ENCODE measurements around the gene CCDC13.

Gene CCDC13

DNA sequence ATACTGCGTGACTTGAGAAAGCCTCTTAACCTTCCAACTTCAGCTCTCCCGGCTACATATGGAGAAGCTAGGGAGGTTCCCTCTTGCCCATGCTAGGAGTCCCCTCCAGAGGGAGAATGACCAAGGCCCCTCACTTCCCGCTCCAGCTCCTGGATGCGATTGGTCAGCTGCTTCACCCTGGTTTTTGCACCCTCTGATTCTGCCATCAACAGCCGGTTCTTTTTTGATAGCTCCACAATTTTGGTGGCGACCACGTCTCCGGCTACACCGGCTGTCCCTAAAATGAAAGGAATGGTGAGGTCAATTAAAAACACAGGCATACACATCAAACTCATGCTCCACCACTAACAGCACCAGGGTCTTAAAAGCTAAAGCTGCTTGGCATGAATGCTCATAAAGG, 20.6 kb downstream of the CCDC13 start:
- DNase-seq = no peak

DNA sequence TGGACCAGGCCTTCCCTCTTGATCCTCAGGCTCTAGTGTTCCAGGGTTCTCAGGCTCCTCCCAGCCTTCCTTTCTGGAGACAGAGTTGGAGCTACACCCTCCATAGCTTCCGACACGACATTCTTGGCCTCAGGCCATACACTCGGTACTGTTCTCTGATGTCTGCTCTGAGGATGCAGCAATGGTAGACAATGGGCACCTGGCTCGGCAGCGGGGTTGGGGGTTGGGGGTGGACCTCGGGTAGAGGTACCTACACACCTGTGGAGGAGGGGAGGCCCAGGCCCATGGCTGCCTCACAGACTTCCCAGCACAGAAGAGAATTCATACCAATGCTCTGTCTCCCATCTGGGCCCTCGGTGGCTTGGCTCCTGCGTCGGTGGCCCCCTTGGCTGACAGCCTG, 21.4 kb downstream of the CCDC13 start:
- DNase-seq = no peak

DNA sequence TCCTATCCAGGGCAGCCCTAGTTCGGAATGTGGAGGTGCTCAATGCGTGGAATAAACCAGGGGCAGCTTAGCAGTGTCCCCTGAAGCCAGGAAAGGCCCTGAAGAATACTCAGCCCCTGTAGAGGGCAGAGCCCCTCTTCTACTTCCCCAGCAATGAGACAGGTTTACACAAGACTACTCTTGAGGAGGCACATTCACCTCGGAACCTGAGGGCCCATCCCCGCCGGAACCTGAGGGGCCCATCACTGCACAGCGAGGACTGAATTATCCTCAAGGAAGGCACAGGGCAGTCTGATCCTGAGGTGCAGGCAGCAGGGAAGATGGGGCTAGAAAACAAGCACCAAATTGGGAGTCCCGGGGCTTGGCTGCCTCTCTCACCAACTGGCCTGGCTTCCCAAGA, 22.2 kb downstream of the CCDC13 start:
- DNase-seq = no peak

DNA sequence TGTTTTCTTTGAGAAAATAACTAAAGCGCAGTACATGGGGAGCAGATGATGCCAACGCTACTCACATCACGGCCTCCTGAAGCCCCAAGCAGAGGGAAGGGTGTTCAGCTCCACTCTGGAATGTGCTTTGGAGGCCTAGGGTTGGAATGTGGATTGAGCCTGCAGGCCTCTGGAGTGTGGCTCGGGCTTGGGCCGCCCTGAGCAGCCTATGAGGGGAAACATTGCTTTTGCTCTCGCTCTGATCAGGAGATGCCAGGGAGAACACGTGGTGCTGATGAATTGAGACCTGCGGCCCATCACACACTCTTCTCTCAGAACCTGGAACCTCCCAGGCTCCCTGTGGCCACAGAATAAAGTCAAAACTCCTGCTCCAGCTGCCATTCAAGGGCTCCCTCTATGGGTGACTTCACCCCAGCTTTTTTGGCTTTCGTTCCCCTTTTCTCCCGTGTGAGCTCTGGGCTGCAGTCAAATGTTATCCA, 23.3 kb downstream of the CCDC13 start:
- no peak for DNase-seq

DNA sequence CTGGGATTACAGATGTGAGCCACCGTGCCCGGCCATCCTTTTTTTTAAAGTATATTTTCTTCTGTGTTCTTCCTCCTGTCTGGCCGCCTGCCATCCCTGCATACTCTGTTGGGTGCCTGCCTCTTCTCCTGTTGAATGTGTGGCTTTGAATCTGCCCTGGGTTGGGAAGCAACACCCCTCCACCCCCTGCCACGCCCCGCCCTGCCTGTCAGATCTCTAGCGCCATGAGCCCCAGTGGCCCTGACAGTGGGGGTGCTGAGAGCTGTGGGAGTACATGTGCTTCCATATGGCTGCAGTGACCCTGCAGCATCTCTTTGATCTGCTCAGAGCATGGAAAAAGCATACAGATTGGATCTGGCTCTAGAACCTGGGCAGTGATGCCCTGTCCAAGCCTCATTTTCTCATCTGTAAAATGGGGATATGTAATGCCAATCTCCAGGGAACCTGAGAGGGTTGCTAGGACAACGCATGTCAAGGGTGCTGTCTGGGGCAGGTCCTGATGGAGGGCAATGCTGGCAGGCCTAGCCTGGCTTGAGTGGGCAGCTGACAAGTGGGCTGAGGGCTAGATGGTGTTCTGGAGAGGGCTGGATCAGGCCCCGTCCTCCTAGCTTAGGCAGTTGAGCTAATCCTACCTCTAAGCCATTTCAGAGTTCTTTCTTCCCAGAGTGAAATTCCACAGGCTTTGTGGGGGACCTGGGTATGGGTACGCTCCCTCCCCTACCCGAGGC, 23.9 kb downstream of the CCDC13 start:
- no peak for DNase-seq

DNA sequence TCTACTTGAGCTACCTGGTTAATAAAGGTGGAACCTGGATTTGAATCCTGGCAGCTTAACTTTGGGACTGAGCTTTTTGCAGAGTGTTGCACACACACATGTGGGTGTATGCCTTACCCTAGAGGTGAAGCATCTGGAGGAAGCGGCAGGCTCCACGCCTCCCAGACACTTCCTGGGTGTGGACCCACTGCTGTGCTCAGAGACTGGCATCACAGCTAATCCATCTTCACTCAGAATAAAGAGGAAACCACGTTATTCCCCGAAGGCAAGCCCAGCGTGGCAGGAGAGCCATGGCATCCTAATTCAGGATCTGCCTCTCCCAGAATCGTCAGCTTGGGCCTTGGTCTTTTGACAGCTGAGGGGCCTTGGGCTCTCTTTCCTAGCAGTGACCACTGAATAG, 25.5 kb downstream of the CCDC13 start:
- peak; percentile 32 for DNase-seq

DNA sequence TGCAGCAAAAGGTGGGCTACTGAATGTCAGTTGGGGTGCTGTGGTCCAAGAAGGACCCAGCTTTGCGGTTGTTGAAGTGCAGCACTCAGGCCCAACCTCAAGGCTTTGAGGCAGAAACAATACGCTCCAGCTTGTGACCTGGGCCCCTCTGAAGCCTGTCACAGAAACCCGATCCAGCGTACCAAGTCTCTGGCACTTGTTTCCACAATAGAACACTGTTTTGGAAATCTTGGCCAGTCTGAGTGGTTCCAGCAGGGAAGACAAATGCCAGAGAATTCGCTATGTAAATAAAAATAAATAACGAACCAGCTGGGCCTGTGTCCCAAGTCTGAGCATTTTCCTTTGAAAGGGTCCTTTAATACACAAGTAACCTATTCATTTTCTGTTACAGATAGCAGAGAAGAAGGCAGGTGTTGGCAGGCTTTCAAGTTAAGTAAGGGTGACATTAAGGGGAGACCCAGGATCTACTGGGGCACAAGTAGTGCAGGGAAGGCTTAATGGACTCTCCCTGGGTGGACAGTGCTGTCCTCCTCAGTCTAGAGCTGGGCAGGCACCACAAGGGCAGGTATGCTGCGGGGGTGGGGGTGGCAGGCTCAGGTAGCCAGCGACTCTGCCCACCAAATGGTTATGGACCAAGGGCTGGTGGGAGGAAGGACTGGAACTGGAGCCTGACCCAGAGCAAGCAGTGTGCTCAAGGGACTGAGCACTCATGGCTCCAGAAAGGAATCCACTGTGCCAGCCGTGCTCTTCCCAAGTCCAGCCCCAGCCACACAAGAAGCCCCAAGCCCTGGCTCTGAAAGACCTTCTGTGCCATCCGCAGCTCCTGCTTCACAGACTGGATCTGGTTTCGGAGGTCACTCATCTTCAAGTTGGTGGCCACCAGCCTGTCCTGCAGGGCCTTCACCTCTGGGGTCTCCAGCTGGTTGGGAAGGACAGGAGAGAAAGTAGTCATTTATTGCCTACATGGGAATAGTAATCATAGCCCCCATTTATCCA, 26.3 kb downstream of the CCDC13 start:
- DNase-seq = no peak

DNA sequence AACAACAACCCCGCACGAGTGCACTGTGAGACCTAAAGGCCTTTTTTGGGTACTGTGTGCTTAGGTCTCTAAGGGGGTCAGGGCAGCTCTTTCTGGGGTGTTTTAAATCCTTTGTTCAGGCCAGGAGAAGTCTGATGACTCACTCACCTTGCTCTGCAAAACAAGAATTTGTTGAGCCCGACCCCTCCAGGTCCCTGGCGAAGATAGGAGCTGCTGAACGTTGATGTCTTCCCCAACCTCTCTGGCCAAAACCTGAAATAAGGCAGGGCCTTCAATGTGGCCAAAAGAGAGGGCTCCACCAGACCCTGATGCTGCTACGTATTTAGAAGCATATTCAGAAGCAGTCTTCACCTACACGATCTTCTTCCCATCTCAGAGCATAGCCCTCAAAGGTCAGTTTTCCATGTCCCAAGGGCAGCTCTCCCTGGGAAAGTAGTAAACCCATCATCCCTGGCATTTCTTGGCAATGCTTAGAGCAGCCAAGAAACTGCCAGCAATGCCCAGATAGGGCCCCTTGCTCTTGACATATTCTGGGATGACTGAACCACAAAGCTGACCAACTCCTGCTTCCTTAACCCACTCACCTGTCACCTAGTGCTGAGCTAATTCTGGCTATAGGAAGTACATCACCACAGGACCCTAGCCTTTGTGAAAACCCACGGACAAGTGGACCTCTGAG, 27.1 kb downstream of the CCDC13 start:
- no peak for DNase-seq

DNA sequence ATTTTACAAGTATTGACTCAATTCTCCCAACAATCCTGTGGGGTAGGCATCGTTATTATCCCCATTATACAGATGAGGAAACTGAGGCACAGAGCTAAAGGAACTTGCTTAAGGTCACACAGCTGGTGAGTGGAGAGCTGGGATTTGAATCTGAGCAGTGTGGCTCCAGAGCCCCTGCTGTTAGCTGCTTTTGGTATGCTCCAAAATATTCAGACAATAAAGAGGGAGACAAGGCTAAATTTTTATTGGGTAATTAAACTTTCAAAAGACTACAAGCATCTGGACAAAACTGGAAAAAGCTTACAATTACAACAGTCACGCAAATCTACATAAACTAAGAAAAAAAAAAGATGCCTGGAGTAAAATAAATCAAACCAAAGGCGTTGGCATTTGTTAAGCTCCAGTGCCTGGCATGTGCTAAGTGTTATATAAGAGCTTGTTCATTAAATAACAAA, 27.7 kb downstream of the CCDC13 start:
- DNase-seq = no peak

DNA sequence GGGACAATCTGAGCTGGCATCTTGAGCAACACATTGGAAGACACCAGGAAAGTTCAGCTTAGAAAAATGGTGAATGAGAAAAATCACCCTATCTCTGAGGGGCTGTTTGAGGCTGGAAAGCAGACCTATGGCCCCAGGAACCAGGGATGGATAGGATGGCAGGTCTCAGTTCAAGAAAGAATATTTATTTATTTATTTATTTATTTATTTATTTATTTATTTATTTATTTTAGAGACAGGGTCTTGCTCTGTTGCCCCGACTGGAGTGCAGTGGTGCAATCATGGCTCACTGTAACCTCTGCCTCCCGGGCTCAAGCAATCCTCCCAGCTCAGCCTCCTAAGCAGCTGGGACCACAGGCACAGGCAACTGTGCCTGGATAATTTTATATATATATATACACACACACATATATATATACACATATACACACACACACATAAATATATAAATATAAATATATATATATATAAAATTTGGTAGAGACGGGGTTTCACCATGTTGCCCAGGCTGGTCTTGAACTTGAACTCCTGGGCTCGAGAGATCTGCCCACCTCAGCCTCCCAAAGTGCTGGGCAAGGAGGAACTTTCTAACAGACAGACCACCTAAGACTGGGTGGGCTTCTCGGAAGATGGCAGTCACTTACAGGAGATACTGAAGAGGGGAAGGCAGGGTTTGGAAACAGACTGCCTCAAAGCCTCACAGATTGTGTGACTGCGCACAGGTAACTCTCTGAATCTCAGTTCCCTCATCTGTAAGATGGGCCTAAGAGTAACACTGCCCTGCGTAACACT, 29.7 kb downstream of the CCDC13 start:
- DNase-seq = no peak

DNA sequence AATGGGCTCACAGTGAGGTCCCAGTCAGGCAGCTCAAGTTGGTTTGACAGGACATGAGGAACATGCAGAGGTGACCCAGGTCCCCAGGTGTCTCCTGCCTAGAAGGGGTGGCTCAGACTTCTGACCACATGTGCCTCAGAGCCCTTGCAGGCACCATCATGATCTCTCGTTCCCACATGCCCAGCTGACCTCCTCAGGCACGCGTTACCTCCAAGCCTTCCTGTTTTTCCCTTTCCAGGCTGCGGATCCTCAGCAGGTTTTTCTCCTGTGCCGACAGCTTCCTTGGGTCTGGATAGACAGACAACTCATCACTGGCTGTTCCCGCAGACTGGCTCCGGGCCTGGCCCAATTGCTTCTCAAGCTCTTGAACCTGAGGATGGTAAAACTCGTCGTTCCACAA, 30.4 kb downstream of the CCDC13 start:
- no peak for DNase-seq

DNA sequence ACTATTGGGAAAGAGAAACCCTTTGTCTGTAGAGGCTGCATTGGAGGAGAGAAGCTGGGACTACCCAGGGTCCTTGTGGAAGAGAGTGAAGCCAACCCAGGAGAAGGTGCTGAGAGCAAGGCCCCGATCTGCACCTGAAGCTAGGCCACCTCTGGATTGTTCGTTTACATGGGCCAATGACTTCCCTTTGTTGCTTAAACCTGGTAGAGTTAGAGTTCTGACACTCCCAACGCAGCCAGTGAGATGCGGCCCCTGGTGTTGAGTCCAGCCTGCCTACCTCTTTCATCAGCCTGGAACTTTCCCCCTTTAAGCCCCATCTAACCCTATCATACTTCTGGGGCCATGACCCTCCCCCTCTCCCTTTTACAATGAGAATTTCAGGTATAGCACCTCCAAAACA, 30.8 kb downstream of the CCDC13 start:
- no peak for DNase-seq

DNA sequence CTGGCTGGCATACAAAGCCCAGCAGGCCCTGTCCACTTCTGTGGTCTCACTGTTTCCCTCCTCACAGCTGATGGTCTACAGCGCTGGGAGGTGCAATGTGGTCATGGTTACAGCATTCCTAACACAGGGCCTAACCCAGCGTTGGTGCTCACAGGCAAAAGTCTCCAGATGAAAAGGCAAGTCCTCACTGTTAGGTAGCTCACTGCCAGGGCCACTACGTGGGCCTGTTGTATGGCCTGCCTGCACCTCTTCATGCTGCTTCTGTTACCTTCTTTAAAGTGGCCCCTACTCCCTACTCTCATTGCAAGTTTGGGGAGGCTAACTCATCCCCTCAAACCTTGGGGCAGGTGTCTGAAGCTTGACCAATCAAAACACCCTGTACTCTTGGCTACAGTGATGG, 31.3 kb downstream of the CCDC13 start:
- DNase-seq = no peak

DNA sequence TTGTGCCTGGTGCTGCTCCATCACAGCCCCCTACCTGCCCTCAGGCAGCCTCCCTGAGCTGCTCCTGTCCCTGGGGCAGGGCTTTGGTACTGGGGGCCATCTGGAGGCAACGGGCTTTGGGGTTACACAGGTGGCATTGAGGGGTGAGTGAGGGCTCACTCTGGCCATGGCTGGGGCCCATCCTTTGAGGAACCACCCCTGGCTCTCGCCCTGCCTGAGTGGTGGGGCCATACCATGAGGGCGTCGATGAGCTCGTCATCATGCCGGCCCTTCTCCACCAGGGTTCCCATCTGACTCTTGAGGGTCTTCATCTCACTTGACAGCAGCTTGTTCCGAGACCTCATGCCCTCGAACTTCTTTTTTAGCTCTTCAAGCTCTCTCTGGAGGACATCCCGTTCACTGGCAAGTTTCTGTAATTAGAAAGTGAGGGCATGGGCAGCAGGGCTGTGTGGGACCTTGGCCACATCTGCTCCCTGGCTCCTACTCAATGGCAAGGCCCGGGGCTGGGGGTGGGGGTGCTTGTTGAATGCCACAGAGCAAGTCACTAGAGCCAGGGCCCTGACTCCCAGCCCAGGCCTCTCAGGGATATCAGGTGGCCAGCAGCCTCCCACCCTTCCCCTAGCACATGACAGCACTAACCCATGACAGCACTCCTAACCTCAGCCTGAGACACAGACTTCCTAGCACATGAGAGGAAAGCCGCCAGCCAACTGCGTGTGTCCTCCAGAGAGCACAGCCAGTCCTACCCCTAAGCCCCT, 33.5 kb downstream of the CCDC13 start:
- DNase-seq = no peak

DNA sequence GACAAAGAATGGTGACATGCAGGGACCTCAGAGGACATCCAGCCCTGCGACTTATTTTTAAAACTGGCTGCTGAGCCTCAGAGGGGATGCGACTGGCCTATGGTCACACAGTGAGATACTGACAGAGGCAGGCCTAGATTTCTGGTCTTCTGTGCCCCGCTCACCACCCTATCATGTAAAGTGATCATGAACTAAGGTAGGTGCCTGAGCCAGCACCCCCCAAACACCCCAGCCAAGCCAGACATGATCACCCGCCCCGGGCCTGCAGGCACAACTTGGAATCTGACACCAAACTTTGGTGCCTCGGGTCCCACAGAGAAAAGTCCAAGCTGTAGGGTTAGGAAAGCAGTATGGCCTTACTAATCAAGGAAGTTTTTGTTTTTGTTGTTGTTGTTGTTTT, 36.5 kb downstream of the CCDC13 start:
- DNase-seq = no peak

DNA sequence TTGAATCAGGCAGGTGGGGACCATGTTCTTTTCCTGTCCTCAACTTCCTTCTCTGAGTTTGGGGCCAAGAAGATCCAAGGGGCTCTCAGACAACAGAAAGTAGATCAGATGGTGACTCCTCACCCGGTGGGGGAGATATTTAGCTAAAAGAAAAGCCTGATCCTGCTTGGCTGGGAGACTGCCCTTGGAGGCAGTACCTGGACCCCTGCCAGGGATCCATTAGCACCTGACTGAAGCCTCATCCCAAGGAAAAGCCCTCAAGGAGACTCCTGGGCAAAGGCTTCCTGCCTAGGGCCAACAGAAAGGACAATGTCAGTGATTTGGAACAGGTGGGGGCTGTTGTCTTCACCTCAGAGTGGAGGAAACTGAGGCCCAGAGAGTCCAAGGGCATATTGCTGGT, 37.0 kb downstream of the CCDC13 start:
- DNase-seq = no peak

DNA sequence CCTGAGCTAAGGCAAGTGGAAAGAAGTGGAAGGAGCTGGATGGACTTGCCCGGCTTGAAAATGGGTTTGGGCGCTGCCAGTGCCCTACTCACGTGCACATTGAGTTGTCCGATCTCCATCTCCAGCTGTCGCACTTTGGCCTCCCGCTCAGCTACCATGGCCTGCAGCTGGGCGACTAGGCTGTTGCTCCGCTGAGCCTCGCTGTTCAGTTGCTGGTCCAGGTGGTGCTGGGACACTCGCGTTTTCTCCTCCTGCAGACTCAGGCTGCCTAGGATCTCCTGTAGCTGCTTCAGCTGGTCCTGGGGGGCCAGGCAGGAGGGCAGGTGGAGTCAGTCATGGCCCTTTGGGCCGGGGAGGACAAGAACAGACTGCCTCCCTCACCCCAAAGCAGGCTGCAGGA, 37.4 kb downstream of the CCDC13 start:
- no peak for DNase-seq

DNA sequence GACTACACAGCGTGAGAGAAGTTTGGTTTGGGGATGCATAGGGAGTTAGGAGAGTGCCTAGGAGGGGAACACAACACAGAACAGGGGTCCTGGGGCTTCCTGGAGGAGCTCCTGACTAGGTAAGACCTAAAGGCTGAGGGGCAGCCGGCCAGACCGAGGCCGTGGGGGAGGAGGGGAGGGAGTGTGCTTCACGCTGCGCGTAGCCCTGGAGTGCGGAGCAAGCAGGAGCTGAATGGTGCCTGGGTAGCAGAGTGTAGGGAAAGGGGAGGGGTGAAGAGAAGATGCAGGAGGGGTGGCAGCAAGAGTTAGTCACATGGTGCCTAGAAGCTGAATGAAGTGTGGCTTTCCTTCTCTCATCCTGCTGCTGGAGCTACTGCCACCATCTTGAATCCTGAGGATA, 38.0 kb downstream of the CCDC13 start:
- DNase-seq = no peak

DNA sequence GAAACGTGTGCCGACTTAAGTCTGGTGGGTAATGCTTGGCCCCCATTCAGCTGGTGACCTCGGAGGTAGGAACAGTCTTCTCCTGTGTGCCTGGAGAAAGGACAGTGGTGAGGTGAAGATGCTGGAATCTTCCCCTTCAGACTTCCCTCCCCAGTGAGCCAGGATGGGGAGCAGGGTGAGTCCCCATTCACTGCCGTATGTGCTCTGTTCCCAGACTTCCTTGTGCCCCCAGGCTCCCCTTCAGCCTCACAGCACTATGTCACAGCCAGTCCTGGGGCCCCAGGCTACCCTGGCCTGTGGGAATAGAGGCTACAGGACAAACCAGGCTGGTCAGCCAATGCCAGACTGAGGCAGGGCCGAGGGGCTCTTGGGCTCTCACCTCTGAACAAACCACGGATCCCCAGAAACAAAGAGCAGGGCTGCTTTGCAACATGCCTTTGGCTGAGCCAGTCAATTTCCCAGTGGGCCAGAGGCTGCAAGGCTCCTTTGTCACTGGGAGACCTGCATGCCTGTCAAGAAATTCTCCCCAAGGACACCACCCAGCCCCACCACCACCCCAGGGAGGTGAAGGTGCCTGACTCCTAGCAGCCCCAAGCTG, 38.7 kb downstream of the CCDC13 start:
- no peak for DNase-seq

DNA sequence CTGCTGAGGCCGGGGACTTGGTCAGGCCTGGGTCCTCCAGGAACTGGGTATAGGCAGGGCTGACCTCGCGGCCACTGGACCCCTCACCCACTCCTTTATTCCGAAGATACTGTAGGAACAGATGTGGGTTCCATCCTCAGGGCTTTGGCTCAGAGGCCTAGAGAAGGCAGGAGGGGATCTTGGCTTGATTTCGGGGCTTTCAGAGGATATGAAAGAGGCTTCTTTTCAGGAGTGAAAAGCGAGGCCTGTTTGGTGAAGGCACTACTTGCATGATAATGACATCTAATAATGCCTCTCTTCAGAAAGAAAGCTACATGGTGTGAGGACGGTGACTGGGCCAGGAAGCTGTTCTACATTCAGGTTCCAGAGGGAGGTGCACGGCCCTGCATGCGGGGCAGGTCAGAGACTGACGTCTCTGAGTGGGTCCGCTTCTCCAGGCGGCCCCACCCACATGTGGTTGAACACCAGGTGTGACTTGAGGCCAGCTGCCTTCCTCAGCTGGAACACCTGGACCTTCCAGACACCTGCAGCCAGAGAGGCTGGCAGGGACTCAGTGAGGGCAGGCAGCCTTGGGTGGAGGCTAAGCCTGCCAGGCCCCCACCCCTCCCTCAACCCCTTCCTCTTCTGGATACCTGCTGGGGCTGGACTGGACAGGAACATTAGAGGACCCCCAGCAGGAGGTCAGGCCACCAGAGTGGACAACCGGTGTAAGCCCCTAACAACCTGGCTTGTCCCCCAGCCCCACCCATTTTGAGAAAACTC, 39.4 kb downstream of the CCDC13 start:
- DNase-seq = no peak

Measured in CD4-positive, alpha-beta T cell treated with Interferon gamma for 1 hour (primary cell).